Smooth muscle cell (in vitro differentiated cells): Measurements from ENCODE around the gene HIVEP3. TPM values are rescaled to one million over a fixed set of nuclear protein-coding genes. Genes with fewer than 3 reads are reported as not detected.
A peak's percentile ranks its signal among the peaks of the same experiment; 100 is the strongest.

Experiments used
- DNase-seq: peaks from one replicate; lab custom pipeline; 2025; ENCODE audit not compliant: unreplicated experiment; lab: John Stamatoyannopoulos, UW
- H2AFZ ChIP-seq: fragments of 200-600 bp; sonication (generic); 2 replicates; pipeline ENCODE4 v1.6.0; 2016; ENCODE audit warnings: antibody characterized with exemption, low read depth, mild to moderate bottlenecking
- H3F3A ChIP-seq: fragments of 200-600 bp; sonication (generic); 2 replicates; pipeline ENCODE4 v1.6.0; 2017; ENCODE audit warnings: antibody characterized with exemption, low read depth
- H3K27ac ChIP-seq: fragments of 200-600 bp; sonication (generic); 2 replicates; pipeline ENCODE4 v1.5.1; 2016; ENCODE audit warnings: low read depth, mild to moderate bottlenecking
- H3K27me3 ChIP-seq: fragments of 200-600 bp; sonication (generic); 2 replicates; pipeline ENCODE4 v1.6.1; 2016; ENCODE audit warnings: low read depth, mild to moderate bottlenecking
- H3K36me3 ChIP-seq: fragments of 200-600 bp; sonication (generic); 2 replicates; pipeline ENCODE4 v1.5.1; 2016; ENCODE audit warnings: low read depth
- H3K4me1 ChIP-seq: fragments of 200-600 bp; sonication (generic); 2 replicates; pipeline ENCODE4 v1.5.1; 2016; ENCODE audit warnings: low read depth
- H3K4me2 ChIP-seq: fragments of 200-600 bp; sonication (generic); 2 replicates; pipeline ENCODE4 v1.6.0; 2016; ENCODE audit warnings: mild to moderate bottlenecking
- H3K4me3 ChIP-seq: fragments of 200-600 bp; sonication (generic); 2 replicates; pipeline ENCODE4 v1.5.1; 2016; ENCODE audit warnings: mild to moderate bottlenecking
- H3K79me2 ChIP-seq: fragments of 200-600 bp; sonication (generic); 2 replicates; pipeline ENCODE4 v1.6.0; 2016; ENCODE audit warnings: low read depth, mild to moderate bottlenecking
- H3K9ac ChIP-seq: fragments of 200-600 bp; sonication (generic); 2 replicates; pipeline ENCODE4 v1.6.0; 2016; ENCODE audit warnings: low read depth
- H3K9me3 ChIP-seq: fragments of 200-600 bp; sonication (generic); replicated peaks from 2 replicates; pipeline ENCODE4 v1.5.1; 2016; ENCODE audit warnings: low read depth
- H4K20me1 ChIP-seq: fragments of 200-600 bp; sonication (generic); 2 replicates; pipeline ENCODE4 v1.6.0; 2016; ENCODE audit warnings: low read depth
- CTCF ChIP-seq: fragments of 200-600 bp; sonication (generic); IDR thresholded peaks from 2 replicates; pipeline ENCODE4 v1.5.1; 2017; ENCODE audit warnings: borderline replicate concordance, mild to moderate bottlenecking, antibody characterized with exemption; ENCODE audit not compliant: insufficient read depth, poor library complexity, severe bottlenecking
- WGBS: methylation state at CpG from one replicate; pipeline ENCODE4 v1.1.7; 2016; ENCODE audit warnings: low lambda C conversion rate; 5-methylcytosine and 5-hydroxymethylcytosine counted together
- polyA plus RNA-seq: library from polyadenylated mRNA; unstranded; fragments of >200 nt; fragmentation: Nextera tagmentation; extraction: Ambion mirVana; gene quantifications from 2 replicates; pipeline ENCODE4 v1.2.1, GENCODE V29; 2016
- total RNA-seq: library from RNA; depleted of rRNA; stranded (reverse); fragments of >200 nt; gene quantifications from 2 replicates; pipeline ENCODE4 v1.2.3, GENCODE V29; 2014

The HIVEP3 gene
- total and polyA plus RNA-seq, 2 experiments from 2014 or later: 2.1 to 6.4 TPM

GRCh38 chr1:41662061-41662764 is 256.5 kb downstream of the HIVEP3 start:
- Histone ChIP-seq H3K4me2 (peak overlapping the region; percentile 98), H4K20me1 (peaks cover 29% of the 10 kb centered on the region), H3K4me1 (peaks cover 4% of the 10 kb centered on the region), H3K4me3 (peak overlapping the region; percentile 77), H3K9me3 (no peaks in the 10 kb centered on the region), H3F3A (peaks cover 12% of the 10 kb centered on the region), H3K9ac (peak overlapping the region; percentile 96), H3K27me3 (no peaks in the 10 kb centered on the region), H3K79me2 (peaks cover 27% of the 10 kb centered on the region), H3K27ac (peak overlapping the region; percentile 94), H2AFZ (no peak overlapping the region), H3K36me3 (no peaks in the 10 kb centered on the region)
- no peak for TF ChIP-seq CTCF
- 0% methylated on average over 48 of the region's 105 CpGs for WGBS
- peak; percentile 81 for DNase-seq

- Histone ChIP-seq H3K27ac (no peak overlapping the region), H3K4me2 (peak overlapping the region; percentile 81), H3K36me3 (no peaks in the 10 kb centered on the region), H3K27me3 (no peaks in the 10 kb centered on the region), H3K4me3 (peak overlapping the region; percentile 54), H4K20me1 (peaks cover 35% of the 10 kb centered on the region), H2AFZ (no peak overlapping the region), H3K4me1 (peaks cover 4% of the 10 kb centered on the region), H3K9me3 (no peaks in the 10 kb centered on the region), H3K79me2 (peaks cover 33% of the 10 kb centered on the region), H3F3A (peaks cover 12% of the 10 kb centered on the region), H3K9ac (peak overlapping the region; percentile 28)
- DNase-seq: no peak
- WGBS: 10% methylated on average over 25 of the region's 44 CpGs
- TF ChIP-seq CTCF: no peak
These were observed 257.2 kb downstream of the HIVEP3 start for GRCh38 chr1:41661428-41662060.

- TF ChIP-seq CTCF: no peak
- H3F3A ChIP-seq: peaks cover 11% of the 10 kb centered on the region
- H3K27ac ChIP-seq: no peak overlapping the region
- no peaks in the 10 kb centered on the region for H3K36me3 ChIP-seq
- peak overlapping the region; percentile 54 for H3K4me3 ChIP-seq
- H3K9me3 ChIP-seq: no peaks in the 10 kb centered on the region
- H2AFZ ChIP-seq: no peak overlapping the region
- peaks cover 40% of the 10 kb centered on the region for H3K79me2 ChIP-seq
- peak overlapping the region; percentile 28 for H3K9ac ChIP-seq
- DNase-seq: no peak
- peak overlapping the region; percentile 81 for H3K4me2 ChIP-seq
- H4K20me1 ChIP-seq: peaks cover 42% of the 10 kb centered on the region
- H3K27me3 ChIP-seq: no peaks in the 10 kb centered on the region
- 55% methylated on average over 5 of the region's 5 CpGs for WGBS
- peaks cover 4% of the 10 kb centered on the region for H3K4me1 ChIP-seq
These were observed 257.9 kb downstream of the HIVEP3 start for GRCh38 chr1:41660570-41661427.
